ENCODE data around the gene PIK3CA.

- TF ChIP-seq CTCF (IDR thresholded peaks at IDR 0.05): no peak
- no peak for TF ChIP-seq POLR2A (IDR thresholded peaks at IDR 0.05)
Observed at GRCh38 chr3:179179979-179180759, 32.0 kb downstream of the PIK3CA start.

Data from adrenal gland (tissue), 5 donors.